A673 (cell line): ENCODE data around the gene PLEK.

Source experiments
- CTCF ChIP-seq: fragments of 300-800, 200-600 bp; sonication (generic); conservative IDR thresholded peaks from 2 replicates; pipeline ENCODE4 v1.5.1; 2017; ENCODE audit warnings: low read depth, mild to moderate bottlenecking, antibody characterized with exemption, low read length, moderate library complexity, mixed read lengths
- EZH2 ChIP-seq: fragments of 200-600 bp; sonication (generic); IDR thresholded peaks from 2 replicates; pipeline ENCODE4 v1.6.1; 2017; ENCODE audit warnings: borderline replicate concordance, low read depth, mild to moderate bottlenecking, mixed read lengths, antibody characterized with exemption, low read length; ENCODE audit not compliant: poor library complexity, severe bottlenecking

- TF ChIP-seq CTCF (no peak), EZH2 (no peak)
Observed at GRCh38 chr2:68426446-68426845, 61.4 kb downstream of the PLEK start.
